ENCODE measurements around the gene SLC49A4.

Gene SLC49A4

DNA sequence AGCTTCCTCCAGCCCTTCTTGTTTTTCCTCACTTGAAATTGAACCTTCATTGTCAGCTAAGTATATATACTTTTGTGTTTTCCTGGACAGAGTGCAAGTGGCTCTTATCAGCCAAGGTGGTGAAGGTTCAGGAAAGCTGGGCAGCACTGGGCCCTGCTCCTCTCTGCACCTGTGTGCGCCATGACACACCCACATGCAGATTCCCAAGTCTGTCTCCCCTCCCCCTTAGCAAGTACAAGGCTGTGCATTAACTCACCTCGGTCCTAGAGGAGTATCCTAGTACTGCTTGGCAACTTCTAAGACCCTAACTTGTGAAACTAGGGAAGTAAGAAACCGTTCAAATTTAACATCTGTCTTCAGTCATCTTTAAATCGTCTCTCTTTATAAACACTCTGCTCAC lies 85.8 kb downstream of the SLC49A4 start:
- Histone ChIP-seq H3K9ac (ENCODE audit: low read depth in 1 of 2, low read length in 2 of 2) (no peak overlapping the region), H3K4me3 (ENCODE audit: low read length in 2 of 2) (no peak overlapping the region), H3K36me3 (ENCODE audit: control insufficient read depth in 2 of 2, insufficient read depth in 2 of 2, low read length in 2 of 2) (peaks cover 0 to 8% of the 10 kb centered on the region in 2 donors), H3K9me3 (ENCODE audit: control insufficient read depth in 2 of 2, low read length in 2 of 2) (no peaks in the 10 kb centered on the region), H3K27me3 (ENCODE audit: control insufficient read depth in 2 of 2, insufficient read depth in 2 of 2, low read length in 2 of 2) (no peaks in the 10 kb centered on the region), H3K4me1 (ENCODE audit: control insufficient read depth in 2 of 2, insufficient read depth in 2 of 2, low read length in 2 of 2) (no peaks in the 10 kb centered on the region), H3K27ac (ENCODE audit: low read depth in 2 of 2, low read length in 2 of 2) (no peak overlapping the region)

GRCh38 chr3:122882361-122882947 lies 87.6 kb downstream of the SLC49A4 start:
- H3K27ac ChIP-seq (ENCODE audit: low read depth in 2 of 2, low read length in 2 of 2): no peak overlapping the region
- H3K4me3 ChIP-seq (ENCODE audit: low read length in 2 of 2): no peak overlapping the region
- H3K4me1 ChIP-seq (ENCODE audit: control insufficient read depth in 2 of 2, insufficient read depth in 2 of 2, low read length in 2 of 2): no peaks in the 10 kb centered on the region
- H3K36me3 ChIP-seq (ENCODE audit: control insufficient read depth in 2 of 2, insufficient read depth in 2 of 2, low read length in 2 of 2): peaks cover 0 to 8% of the 10 kb centered on the region in 2 donors
- H3K27me3 ChIP-seq (ENCODE audit: control insufficient read depth in 2 of 2, insufficient read depth in 2 of 2, low read length in 2 of 2): no peaks in the 10 kb centered on the region
- H3K9me3 ChIP-seq (ENCODE audit: control insufficient read depth in 2 of 2, low read length in 2 of 2): no peaks in the 10 kb centered on the region
- H3K9ac ChIP-seq (ENCODE audit: low read depth in 1 of 2, low read length in 2 of 2): no peak overlapping the region

GRCh38 chr3:122886251-122886650 lies 91.4 kb downstream of the SLC49A4 start:
- Histone ChIP-seq H3K27ac (ENCODE audit: low read depth in 2 of 2, low read length in 2 of 2) (no peak overlapping the region), H3K9ac (ENCODE audit: low read depth in 1 of 2, low read length in 2 of 2) (no peak overlapping the region), H3K36me3 (ENCODE audit: control insufficient read depth in 2 of 2, insufficient read depth in 2 of 2, low read length in 2 of 2) (no peaks in the 10 kb centered on the region), H3K4me1 (ENCODE audit: control insufficient read depth in 2 of 2, insufficient read depth in 2 of 2, low read length in 2 of 2) (no peaks in the 10 kb centered on the region), H3K9me3 (ENCODE audit: control insufficient read depth in 2 of 2, low read length in 2 of 2) (no peaks in the 10 kb centered on the region), H3K4me3 (ENCODE audit: low read length in 2 of 2) (no peak overlapping the region), H3K27me3 (ENCODE audit: control insufficient read depth in 2 of 2, insufficient read depth in 2 of 2, low read length in 2 of 2) (no peaks in the 10 kb centered on the region)

DNA sequence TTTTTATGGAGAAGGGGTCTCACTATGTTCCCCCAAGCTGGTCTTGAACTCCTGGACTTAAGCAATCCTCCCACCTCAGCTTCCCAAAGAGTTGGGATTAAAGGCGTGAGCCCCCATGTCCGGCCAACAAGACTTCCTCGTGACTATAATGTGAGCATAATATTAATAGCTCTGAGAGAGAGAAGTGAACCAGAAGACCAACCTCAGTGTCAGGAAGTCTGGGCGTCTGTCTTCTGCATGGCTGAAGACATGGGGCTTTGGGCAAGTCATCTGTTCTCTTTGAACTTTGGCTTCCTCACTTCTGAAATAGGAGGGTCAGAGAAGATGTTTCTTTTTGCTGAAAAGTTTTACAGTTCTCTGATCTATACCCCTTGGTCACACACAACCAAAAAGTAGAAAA lies 92.1 kb downstream of the SLC49A4 start:
- Histone ChIP-seq H3K27ac (ENCODE audit: low read depth in 2 of 2, low read length in 2 of 2) (no peak overlapping the region), H3K36me3 (ENCODE audit: control insufficient read depth in 2 of 2, insufficient read depth in 2 of 2, low read length in 2 of 2) (no peaks in the 10 kb centered on the region), H3K9me3 (ENCODE audit: control insufficient read depth in 2 of 2, low read length in 2 of 2) (no peaks in the 10 kb centered on the region), H3K4me1 (ENCODE audit: control insufficient read depth in 2 of 2, insufficient read depth in 2 of 2, low read length in 2 of 2) (no peaks in the 10 kb centered on the region), H3K27me3 (ENCODE audit: control insufficient read depth in 2 of 2, insufficient read depth in 2 of 2, low read length in 2 of 2) (no peaks in the 10 kb centered on the region), H3K9ac (ENCODE audit: low read depth in 1 of 2, low read length in 2 of 2) (no peak overlapping the region), H3K4me3 (ENCODE audit: low read length in 2 of 2) (no peak overlapping the region)

GRCh38 chr3:122890077-122890719 lies 95.3 kb downstream of the SLC49A4 start:
- H3K27me3 ChIP-seq (ENCODE audit: control insufficient read depth in 2 of 2, insufficient read depth in 2 of 2, low read length in 2 of 2): no peaks in the 10 kb centered on the region
- no peaks in the 10 kb centered on the region for H3K9me3 ChIP-seq (ENCODE audit: control insufficient read depth in 2 of 2, low read length in 2 of 2)
- H3K36me3 ChIP-seq (ENCODE audit: control insufficient read depth in 2 of 2, insufficient read depth in 2 of 2, low read length in 2 of 2): no peaks in the 10 kb centered on the region
- no peaks in the 10 kb centered on the region for H3K4me1 ChIP-seq (ENCODE audit: control insufficient read depth in 2 of 2, insufficient read depth in 2 of 2, low read length in 2 of 2)
- no peak overlapping the region for H3K4me3 ChIP-seq (ENCODE audit: low read length in 2 of 2)
- no peak overlapping the region for H3K27ac ChIP-seq (ENCODE audit: low read depth in 2 of 2, low read length in 2 of 2)
- H3K9ac ChIP-seq (ENCODE audit: low read depth in 1 of 2, low read length in 2 of 2): no peak overlapping the region

DNA sequence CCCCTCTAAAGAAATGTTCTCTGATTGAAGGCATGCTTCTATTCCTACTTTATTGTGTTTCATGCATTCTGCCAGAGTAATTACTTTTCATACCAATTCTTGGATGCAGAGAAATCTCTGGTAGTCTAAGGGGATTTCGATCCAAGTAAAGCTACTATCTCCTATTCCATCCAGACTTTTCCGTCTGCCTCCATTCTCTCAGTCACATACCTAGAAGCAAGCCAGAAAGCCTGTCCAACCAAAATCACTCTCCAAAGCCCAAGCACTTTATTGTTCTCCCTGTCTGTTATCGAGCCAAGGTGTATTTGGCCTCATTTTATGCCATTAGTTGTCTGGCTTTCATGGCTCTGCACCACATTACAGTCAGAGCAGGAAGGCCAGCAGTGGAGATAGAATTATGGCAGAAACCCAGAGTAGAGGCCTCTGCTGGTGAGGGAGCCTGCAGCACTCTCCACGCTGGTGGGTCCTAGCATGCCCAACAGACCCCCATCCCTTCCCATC lies 95.9 kb downstream of the SLC49A4 start:
- Histone ChIP-seq H3K27ac (ENCODE audit: low read depth in 2 of 2, low read length in 2 of 2) (no peak overlapping the region), H3K36me3 (ENCODE audit: control insufficient read depth in 2 of 2, insufficient read depth in 2 of 2, low read length in 2 of 2) (no peaks in the 10 kb centered on the region), H3K27me3 (ENCODE audit: control insufficient read depth in 2 of 2, insufficient read depth in 2 of 2, low read length in 2 of 2) (no peaks in the 10 kb centered on the region), H3K4me1 (ENCODE audit: control insufficient read depth in 2 of 2, insufficient read depth in 2 of 2, low read length in 2 of 2) (no peaks in the 10 kb centered on the region), H3K4me3 (ENCODE audit: low read length in 2 of 2) (no peak overlapping the region), H3K9me3 (ENCODE audit: control insufficient read depth in 2 of 2, low read length in 2 of 2) (no peaks in the 10 kb centered on the region), H3K9ac (ENCODE audit: low read depth in 1 of 2, low read length in 2 of 2) (no peak overlapping the region)

DNA sequence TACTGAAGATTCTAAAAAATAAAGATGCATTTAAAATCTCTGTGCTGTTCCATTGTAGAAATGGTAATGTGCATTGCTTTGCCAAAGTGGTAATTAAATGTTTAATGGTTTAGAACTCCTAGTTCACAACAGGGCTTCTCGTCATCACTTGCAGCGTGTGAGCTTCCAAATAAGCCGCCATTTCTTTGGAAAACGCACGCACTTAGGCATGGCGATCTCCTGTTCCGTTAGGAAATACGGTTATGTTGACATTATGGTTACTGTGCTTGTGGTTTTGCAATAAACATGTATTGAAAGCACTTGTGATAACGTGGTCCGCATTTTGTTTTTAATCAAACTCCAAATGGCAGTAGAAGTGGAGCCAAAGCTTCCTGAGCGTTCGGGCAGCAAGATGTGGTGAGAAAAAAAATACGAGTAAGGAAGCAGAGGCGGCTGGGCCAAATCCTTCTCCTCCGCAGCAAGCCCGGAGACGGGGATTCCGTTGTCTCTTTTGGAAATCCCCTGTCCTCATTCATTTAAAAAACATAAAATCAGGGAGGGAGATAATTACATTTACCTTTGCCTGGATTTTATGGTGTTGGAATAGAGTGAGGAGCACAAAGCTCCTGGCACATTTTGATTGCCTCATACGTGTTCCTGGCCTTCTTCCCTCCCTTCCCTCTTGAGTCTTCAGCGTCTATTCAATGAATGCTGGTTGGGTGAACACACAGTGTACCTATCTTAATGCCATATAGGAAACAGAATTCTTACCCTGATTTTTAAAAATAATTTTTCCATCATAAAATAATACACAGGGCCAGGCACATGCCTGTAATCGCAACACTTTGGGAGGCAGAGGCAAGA lies 97.5 kb downstream of the SLC49A4 start:
- no peaks in the 10 kb centered on the region for H3K4me1 ChIP-seq (ENCODE audit: control insufficient read depth in 2 of 2, insufficient read depth in 2 of 2, low read length in 2 of 2)

DNA sequence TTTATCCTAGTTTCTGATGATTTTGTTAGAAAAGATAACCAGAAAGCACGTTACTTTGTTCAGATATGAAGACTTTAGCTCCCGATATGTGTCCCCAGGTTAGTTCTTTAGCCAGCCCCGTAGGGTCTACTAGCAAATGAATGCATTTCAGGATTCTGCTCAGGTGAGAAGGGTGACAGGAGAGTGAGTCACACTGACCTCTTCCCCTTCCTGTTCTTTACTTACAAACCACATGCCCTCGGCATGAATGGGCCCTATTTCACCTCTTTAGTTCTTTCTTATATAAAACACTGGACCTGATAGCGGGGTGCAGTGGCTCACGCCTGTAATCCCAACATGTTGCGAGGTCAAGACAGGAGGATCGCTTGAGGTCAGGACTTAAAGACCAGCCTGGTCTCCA lies 98.4 kb downstream of the SLC49A4 start:
- Histone ChIP-seq H3K36me3 (ENCODE audit: control insufficient read depth in 2 of 2, insufficient read depth in 2 of 2, low read length in 2 of 2) (no peaks in the 10 kb centered on the region), H3K9ac (ENCODE audit: low read depth in 1 of 2, low read length in 2 of 2) (no peak overlapping the region), H3K4me3 (ENCODE audit: low read length in 2 of 2) (no peak overlapping the region), H3K27ac (ENCODE audit: low read depth in 2 of 2, low read length in 2 of 2) (no peak overlapping the region), H3K27me3 (ENCODE audit: control insufficient read depth in 2 of 2, insufficient read depth in 2 of 2, low read length in 2 of 2) (no peaks in the 10 kb centered on the region), H3K4me1 (ENCODE audit: control insufficient read depth in 2 of 2, insufficient read depth in 2 of 2, low read length in 2 of 2) (no peaks in the 10 kb centered on the region), H3K9me3 (ENCODE audit: control insufficient read depth in 2 of 2, low read length in 2 of 2) (no peaks in the 10 kb centered on the region)

More for the DNA sequence above, 97.5 kb downstream of the SLC49A4 start:
- H3K36me3 ChIP-seq (ENCODE audit: control insufficient read depth in 2 of 2, insufficient read depth in 2 of 2, low read length in 2 of 2): no peaks in the 10 kb centered on the region
- no peak overlapping the region for H3K27ac ChIP-seq (ENCODE audit: low read depth in 2 of 2, low read length in 2 of 2)
- no peak overlapping the region for H3K4me3 ChIP-seq (ENCODE audit: low read length in 2 of 2)
- H3K9ac ChIP-seq (ENCODE audit: low read depth in 1 of 2, low read length in 2 of 2): no peak overlapping the region
- no peaks in the 10 kb centered on the region for H3K9me3 ChIP-seq (ENCODE audit: control insufficient read depth in 2 of 2, low read length in 2 of 2)
- H3K27me3 ChIP-seq (ENCODE audit: control insufficient read depth in 2 of 2, insufficient read depth in 2 of 2, low read length in 2 of 2): no peaks in the 10 kb centered on the region

GRCh38 chr3:122893754-122894668 lies 99.1 kb downstream of the SLC49A4 start:
- Histone ChIP-seq H3K4me1 (ENCODE audit: control insufficient read depth in 2 of 2, insufficient read depth in 2 of 2, low read length in 2 of 2) (no peaks in the 10 kb centered on the region), H3K9me3 (ENCODE audit: control insufficient read depth in 2 of 2, low read length in 2 of 2) (no peaks in the 10 kb centered on the region), H3K27ac (ENCODE audit: low read depth in 2 of 2, low read length in 2 of 2) (no peak overlapping the region), H3K4me3 (ENCODE audit: low read length in 2 of 2) (no peak overlapping the region), H3K36me3 (ENCODE audit: control insufficient read depth in 2 of 2, insufficient read depth in 2 of 2, low read length in 2 of 2) (no peaks in the 10 kb centered on the region), H3K27me3 (ENCODE audit: control insufficient read depth in 2 of 2, insufficient read depth in 2 of 2, low read length in 2 of 2) (no peaks in the 10 kb centered on the region), H3K9ac (ENCODE audit: low read depth in 1 of 2, low read length in 2 of 2) (no peak overlapping the region)

Data from mucosa of rectum (tissue), 2 donors.